Measurements from ENCODE around the gene NUDT14. TPM values are rescaled to one million over a fixed set of nuclear protein-coding genes. Genes with fewer than 3 reads are reported as not detected.

The NUDT14 gene
- total and polyA plus RNA-seq, 2 donors from 2014 or later, result 48.6 to 59.1 TPM

GRCh38 chr14:105200641-105201040 lies 19.5 kb upstream of the NUDT14 start:
- intact Hi-C loops (cut with DNase I), result loop anchor here (5.0 kb wide), 1 partner anchor 152 kb away; no protein-coding TSS in a partner anchor
- Histone ChIP-seq H3K9ac (ENCODE audit: low read length in 3 of 3) (no peak overlapping the region), H3K36me3 (ENCODE audit: control insufficient read depth in 2 of 3, insufficient read depth in 3 of 3, low read length in 3 of 3) (no peaks in the 10 kb centered on the region), H3K4me1 (ENCODE audit: control insufficient read depth in 2 of 3, insufficient read depth in 2 of 3, low read depth in 1 of 3, low read length in 3 of 3) (peaks cover 0 to 35% (median 2%) of the 10 kb centered on the region in 3 donors), H3K27me3 (ENCODE audit: control insufficient read depth, insufficient read depth, low read length) (no peaks in the 10 kb centered on the region), H3K9me3 (ENCODE audit: control insufficient read depth in 2 of 3, insufficient read depth in 1 of 3, low read length in 3 of 3) (no peaks in the 10 kb centered on the region), H3K4me3 (ENCODE audit: low read length in 3 of 3) (no peak overlapping the region), H3K27ac (ENCODE audit: low read depth in 2 of 2, low read length in 2 of 2) (no peak overlapping the region)
- DNase-seq (no peak), FAIRE-seq (no peak)
- TF ChIP-seq CTCF (IDR thresholded peaks at IDR 0.05; ENCODE audit: borderline replicate concordance, extremely low read depth, insufficient read depth), result no peak

- TF ChIP-seq CTCF (IDR thresholded peaks at IDR 0.05; ENCODE audit: borderline replicate concordance, extremely low read depth, insufficient read depth), result no peak
- H3K27me3 ChIP-seq (ENCODE audit: control insufficient read depth, insufficient read depth, low read length), result no peaks in the 10 kb centered on the region
- H3K9me3 ChIP-seq (ENCODE audit: control insufficient read depth in 2 of 3, insufficient read depth in 1 of 3, low read length in 3 of 3), result no peaks in the 10 kb centered on the region
- no peak overlapping the region for H3K4me3 ChIP-seq (ENCODE audit: low read length in 3 of 3)
- FAIRE-seq, result no peak
- H3K27ac ChIP-seq (ENCODE audit: low read depth in 2 of 2, low read length in 2 of 2), result no peak overlapping the region
- no peaks in the 10 kb centered on the region for H3K36me3 ChIP-seq (ENCODE audit: control insufficient read depth in 2 of 3, insufficient read depth in 3 of 3, low read length in 3 of 3)
- H3K4me1 ChIP-seq (ENCODE audit: control insufficient read depth in 2 of 3, insufficient read depth in 2 of 3, low read depth in 1 of 3, low read length in 3 of 3), result peaks cover 0 to 29% (median 0%) of the 10 kb centered on the region in 3 donors
- H3K9ac ChIP-seq (ENCODE audit: low read length in 3 of 3), result no peak overlapping the region
- DNase-seq, result no peak
- intact Hi-C loops (cut with DNase I), result loop anchor here (5.0 kb wide), 1 partner anchor 152 kb away; no protein-coding TSS in a partner anchor
Observed at GRCh38 chr14:105200074-105200473, 19.0 kb upstream of the NUDT14 start.

- Histone ChIP-seq H3K4me1 (ENCODE audit: control insufficient read depth in 2 of 3, insufficient read depth in 2 of 3, low read depth in 1 of 3, low read length in 3 of 3) (peaks cover 0 to 20% (median 0%) of the 10 kb centered on the region in 3 donors), H3K27ac (ENCODE audit: low read depth in 2 of 2, low read length in 2 of 2) (peak overlapping the region in 1 of 2 donors; percentile 60), H3K9ac (ENCODE audit: low read length in 3 of 3) (no peak overlapping the region), H3K9me3 (ENCODE audit: control insufficient read depth in 2 of 3, insufficient read depth in 1 of 3, low read length in 3 of 3) (no peaks in the 10 kb centered on the region), H3K27me3 (ENCODE audit: control insufficient read depth, insufficient read depth, low read length) (no peaks in the 10 kb centered on the region), H3K36me3 (ENCODE audit: control insufficient read depth in 2 of 3, insufficient read depth in 3 of 3, low read length in 3 of 3) (no peaks in the 10 kb centered on the region), H3K4me3 (ENCODE audit: low read length in 3 of 3) (no peak overlapping the region)
- no peak for TF ChIP-seq CTCF (IDR thresholded peaks at IDR 0.05; ENCODE audit: borderline replicate concordance, extremely low read depth, insufficient read depth)
- intact Hi-C loops (cut with DNase I), result no loop called here
- FAIRE-seq, result no peak
- DNase-seq, result no peak
Observed at GRCh38 chr14:105199093-105199492, 18.0 kb upstream of the NUDT14 start.

GRCh38 chr14:105198588-105198987 lies 17.5 kb upstream of the NUDT14 start:
- H3K4me3 ChIP-seq (ENCODE audit: low read length in 3 of 3), result no peak overlapping the region
- H3K9ac ChIP-seq (ENCODE audit: low read length in 3 of 3), result no peak overlapping the region
- H3K27ac ChIP-seq (ENCODE audit: low read depth in 2 of 2, low read length in 2 of 2), result no peak overlapping the region
- H3K9me3 ChIP-seq (ENCODE audit: control insufficient read depth in 2 of 3, insufficient read depth in 1 of 3, low read length in 3 of 3), result no peaks in the 10 kb centered on the region
- FAIRE-seq (no peak), DNase-seq (peak in 1 of 5 donors; percentile 52)
- TF ChIP-seq CTCF (IDR thresholded peaks at IDR 0.05; ENCODE audit: borderline replicate concordance, extremely low read depth, insufficient read depth), result no peak
- no peaks in the 10 kb centered on the region for H3K27me3 ChIP-seq (ENCODE audit: control insufficient read depth, insufficient read depth, low read length)
- intact Hi-C loops (cut with DNase I), result no loop called here
- peaks cover 0 to 17% (median 0%) of the 10 kb centered on the region in 3 donors for H3K4me1 ChIP-seq (ENCODE audit: control insufficient read depth in 2 of 3, insufficient read depth in 2 of 3, low read depth in 1 of 3, low read length in 3 of 3)
- no peaks in the 10 kb centered on the region for H3K36me3 ChIP-seq (ENCODE audit: control insufficient read depth in 2 of 3, insufficient read depth in 3 of 3, low read length in 3 of 3)

All from kidney (tissue), 14 donors.